ENCODE results near the gene MARCHF11.
A peak's percentile ranks its signal among the peaks of the same experiment; 100 is the strongest.

Gene MARCHF11

DNA sequence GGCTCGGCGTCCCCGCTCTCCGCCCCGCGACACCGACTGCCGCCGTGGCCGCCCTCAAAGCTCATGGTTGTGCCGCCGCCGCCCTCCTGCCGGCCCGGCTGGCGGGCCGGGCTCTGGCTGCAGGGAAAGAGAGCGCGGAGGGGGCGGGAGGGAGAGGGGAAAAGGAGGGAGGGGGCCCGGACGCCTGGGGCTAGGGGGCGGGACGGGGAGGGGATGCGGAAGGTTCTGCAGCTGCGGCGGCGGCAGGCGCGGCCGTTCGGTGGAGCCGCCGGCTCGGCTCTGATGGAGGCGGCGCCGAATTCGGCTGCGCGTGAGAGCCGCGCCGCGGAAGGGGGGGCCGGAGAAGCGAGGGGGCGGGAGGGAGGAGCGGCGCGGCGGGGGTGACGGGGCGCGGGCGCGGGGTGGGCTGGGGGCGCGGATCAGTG is at the start of gene MARCHF11:
TSS of gene MARCHF11 (minus strand) at position 281 of the 425 bp plus-strand sequence. CDS start at position 65, 216 bp downstream.
- no peak for DNase-seq (ENCODE audit: low read depth)

DNA sequence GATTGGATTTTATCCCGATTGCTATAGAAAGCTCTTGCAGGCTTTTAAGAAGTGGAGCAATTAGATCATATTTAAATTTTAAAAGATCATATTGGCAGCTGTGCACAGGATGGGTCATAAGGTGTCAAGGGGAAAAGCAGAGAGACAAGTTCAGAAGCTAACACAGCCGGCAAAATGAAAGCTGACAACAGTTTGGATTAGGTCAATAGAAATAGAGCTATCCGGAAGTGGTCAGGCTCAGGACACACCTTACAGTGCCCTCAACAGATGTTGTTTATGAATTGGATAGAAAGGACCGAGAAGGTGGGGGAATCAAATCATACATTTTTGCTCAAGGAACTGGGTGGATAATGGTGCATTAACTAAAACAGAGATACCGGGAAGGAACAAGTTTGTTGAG is 46.3 kb upstream of the MARCHF11 start:
- DNase-seq (ENCODE audit: low read depth) = no peak

DNA sequence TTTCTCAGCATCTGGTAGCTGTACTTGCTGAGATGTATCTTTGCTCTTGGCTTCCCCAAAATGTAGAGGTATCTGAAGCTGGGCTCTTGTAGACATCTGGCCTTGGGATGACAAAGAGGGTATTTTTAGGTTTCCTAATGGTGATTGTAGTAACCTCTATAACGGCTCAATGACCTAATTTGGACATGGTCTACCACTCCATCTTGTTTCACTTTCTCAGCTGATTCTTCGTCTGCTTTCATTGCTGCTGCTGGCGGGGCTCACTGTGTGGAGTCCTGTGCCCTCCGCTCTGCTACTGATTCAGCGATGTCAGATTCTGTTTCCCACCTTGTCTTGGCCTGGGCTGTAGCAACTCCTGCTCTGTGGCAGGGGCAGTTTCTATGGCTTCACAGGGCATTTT is 12.7 kb upstream of the MARCHF11 start:
- DNase-seq (ENCODE audit: low read depth) = no peak

GRCh38 chr5:16180789-16181082 is 1.1 kb upstream of the MARCHF11 start:
- no peak for DNase-seq (ENCODE audit: low read depth)

GRCh38 chr5:16179936-16180788 is 571 bp upstream of the MARCHF11 start:
- DNase-seq (ENCODE audit: low read depth) = no peak

DNA sequence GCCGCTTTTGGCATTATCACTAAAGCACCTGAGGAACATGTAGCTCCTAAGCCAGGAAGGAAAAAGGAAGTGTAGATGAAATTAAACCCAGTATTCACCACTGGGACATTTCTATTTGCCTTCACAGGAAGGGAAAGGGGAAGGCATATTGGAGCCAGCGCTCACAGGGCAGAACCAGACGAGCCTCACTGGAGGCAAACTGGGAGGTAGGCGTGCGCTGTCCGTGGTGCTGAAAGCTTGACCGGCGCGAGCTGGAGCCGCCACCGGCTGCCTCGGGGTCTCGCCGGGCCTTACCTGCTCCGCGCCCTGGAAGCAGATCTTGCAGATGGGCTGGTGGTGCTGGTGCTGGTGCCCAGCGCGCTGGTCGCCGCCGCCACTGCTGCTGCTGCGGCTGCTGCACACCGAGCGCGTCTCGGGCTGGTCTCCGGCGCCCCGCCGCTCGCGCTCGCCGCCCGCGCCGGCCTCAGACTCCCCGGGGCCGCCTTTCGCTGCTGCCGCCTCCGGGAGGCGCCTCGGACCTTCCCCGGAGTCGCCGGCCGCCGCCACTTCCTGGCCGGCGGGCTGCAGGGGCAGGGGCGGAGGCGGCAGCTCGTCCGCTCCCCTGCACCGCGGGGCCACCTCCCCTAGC is 732 bp downstream of the MARCHF11 start:
- DNase-seq (ENCODE audit: low read depth) = peak; percentile 7

GRCh38 chr5:16169550-16169949 is 10.0 kb downstream of the MARCHF11 start:
- DNase-seq (ENCODE audit: low read depth) = no peak

DNA sequence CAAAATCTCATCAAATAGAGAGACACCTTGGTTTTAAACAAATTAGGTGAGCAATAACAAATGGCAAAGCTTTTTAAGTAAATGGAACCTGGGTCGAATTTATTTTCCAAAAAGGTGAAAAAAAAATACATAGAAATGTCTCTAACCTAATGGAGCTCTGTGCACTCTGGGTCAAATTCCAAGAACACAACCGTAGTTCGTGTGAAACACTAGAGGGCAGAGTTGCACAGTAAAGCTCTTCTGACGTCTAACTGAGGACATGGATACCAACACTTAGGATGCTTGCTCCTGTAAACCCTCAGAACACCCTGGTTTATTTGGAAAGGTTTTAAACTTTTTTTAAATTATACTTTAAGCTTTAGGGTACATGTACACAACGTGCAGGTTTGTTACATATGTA is 18.9 kb downstream of the MARCHF11 start:
- DNase-seq (ENCODE audit: low read depth) = no peak

DNA sequence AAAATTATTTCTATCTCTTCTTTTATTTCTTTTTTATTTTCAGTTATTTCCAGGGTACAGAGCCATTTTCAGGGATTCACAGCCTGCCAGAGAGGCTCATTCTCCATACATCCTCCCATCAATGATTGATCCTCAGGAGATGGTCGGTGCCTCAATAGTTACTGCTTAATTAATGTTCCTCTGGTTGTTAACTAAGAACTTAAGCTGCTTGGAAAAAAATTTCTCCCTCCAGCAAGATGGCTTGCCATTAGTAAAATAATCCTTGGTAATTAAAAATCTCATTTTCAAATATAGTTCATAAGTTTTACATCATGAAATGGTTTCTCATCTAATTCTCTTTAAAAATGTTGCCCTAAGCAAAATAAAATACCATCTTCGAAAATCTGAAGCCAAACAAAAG is 20.0 kb downstream of the MARCHF11 start:
- DNase-seq (ENCODE audit: low read depth) = no peak

- no peak for DNase-seq (ENCODE audit: low read depth)
Observed at GRCh38 chr5:16156152-16156551, 23.4 kb downstream of the MARCHF11 start.

GRCh38 chr5:16152601-16153568 is 26.7 kb downstream of the MARCHF11 start:
- DNase-seq (ENCODE audit: low read depth) = no peak

- no peak for DNase-seq (ENCODE audit: low read depth)
Observed at GRCh38 chr5:16149621-16150020, 30.0 kb downstream of the MARCHF11 start.

DNA sequence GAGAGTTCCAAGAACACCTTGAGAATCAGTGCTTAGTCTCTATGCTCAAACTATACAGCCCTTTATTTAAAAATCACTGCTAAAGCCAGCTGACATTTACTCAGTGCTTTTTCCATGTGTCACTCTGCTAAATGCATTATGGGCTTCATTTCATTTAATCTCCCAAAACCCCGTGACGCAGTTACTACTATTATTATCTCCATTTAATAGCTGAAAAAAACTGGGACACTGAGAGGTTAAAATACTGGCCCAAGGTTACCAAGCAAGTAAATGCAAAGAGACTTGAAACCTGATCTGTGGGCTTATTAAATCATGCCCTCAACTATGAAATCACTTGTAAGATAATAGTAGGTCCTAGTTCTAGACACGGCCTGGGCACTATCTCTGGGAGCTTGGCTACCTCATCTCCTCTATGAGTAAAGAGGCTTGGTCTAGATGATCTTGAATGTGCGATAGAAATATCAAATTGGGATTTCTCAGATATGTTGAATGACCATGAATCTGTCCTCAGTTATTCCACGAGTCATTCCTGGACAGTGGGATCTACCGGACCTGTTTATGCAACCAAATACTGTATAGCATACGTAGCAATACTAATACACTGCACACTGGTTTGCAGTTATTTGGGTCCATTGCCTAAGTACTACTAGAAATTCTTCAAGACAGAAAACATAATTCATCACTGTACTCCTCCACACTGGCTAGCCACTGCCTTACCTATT is 32.3 kb downstream of the MARCHF11 start:
- DNase-seq (ENCODE audit: low read depth) = no peak

DNA sequence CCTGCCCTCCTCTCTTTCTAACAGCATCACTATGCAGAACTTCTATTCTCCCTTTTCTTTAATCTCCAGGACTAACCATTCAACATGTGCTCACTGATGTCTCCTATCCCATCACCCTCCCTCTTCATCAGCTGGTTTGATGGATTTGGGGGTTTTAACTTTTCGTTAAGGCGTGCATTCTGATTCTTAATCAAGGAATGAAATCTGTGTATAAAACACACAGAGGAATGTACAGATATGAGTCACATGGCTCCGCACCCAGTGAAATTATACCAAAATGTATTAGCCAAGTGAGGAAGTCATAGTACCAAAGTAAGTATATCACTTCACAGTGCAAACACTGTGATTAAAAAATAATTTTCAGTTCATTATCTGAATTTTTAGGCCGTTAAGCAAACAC is 35.2 kb downstream of the MARCHF11 start:
- DNase-seq (ENCODE audit: low read depth) = no peak

DNA sequence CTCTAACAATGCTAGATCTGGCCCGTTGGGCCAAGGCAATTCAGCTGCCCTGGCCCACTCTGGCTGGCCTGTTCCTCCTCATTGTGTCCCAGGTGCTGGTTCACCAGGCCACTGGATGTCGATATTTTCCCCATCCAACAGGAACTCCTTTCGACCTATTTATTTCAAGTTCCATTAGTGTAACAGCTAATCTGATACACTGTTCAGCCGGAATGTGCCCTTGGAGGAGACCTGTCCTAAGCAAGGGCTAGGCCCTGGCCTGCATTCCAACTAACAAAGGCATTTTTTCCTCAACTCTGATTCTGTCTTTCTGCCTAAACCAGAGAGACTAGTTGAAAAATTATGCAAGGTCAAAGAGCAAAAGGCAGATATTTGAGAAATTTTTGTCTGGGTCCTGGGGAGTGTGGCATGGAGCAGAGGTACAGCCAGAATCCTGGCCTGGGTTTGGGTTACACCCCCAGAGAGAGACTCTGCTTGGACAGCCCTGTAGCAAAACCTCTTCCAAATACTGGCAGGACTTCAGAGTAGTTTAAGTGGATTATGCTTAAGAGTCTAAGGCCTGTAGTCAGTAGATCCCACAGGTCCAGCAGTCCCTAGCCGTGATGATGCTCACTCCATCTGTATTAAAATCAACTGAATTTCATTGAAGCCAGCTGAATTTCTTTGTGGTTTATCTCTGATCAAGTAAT is 36.1 kb downstream of the MARCHF11 start:
- no peak for DNase-seq (ENCODE audit: low read depth)

DNA sequence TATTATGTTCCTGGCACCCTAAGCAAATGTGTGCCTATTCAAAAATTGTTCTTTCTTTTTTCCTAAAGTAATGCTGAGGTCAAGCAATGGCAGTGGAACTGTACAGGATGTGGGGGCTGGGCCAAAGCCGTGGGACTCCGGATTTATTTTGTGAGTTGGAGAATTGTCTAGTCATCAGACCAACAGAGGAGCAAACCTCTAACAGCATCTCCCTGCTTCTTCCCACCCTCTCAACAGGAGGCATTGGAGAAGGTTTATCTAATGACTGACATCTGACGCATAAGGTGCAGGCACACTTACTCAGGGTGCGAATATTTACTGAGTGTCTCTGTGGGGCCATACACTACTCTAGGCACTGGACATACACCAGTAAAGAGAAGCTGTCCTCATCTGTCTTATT is 38.6 kb downstream of the MARCHF11 start:
- no peak for DNase-seq (ENCODE audit: low read depth)

DNA sequence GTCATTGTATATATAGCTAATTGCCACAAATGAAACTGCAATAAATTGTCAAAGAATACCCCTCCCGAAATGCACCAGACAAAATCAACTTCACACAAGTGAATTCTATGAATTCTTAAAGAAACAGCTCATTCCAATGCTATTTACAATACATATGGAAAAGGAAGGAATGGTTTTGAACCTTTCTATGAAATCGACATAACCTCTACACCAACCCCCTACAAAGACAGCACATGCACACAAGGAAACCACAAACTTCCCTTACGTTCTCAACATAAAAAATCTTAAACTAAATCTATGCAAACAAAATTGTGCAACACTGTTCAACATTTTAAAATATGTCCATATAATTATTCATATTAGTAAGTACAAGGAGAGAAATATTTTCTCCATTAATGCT is 39.2 kb downstream of the MARCHF11 start:
- no peak for DNase-seq (ENCODE audit: low read depth)

- DNase-seq (ENCODE audit: low read depth) = no peak
Observed at GRCh38 chr5:16137177-16137576, 42.4 kb downstream of the MARCHF11 start.

DNA sequence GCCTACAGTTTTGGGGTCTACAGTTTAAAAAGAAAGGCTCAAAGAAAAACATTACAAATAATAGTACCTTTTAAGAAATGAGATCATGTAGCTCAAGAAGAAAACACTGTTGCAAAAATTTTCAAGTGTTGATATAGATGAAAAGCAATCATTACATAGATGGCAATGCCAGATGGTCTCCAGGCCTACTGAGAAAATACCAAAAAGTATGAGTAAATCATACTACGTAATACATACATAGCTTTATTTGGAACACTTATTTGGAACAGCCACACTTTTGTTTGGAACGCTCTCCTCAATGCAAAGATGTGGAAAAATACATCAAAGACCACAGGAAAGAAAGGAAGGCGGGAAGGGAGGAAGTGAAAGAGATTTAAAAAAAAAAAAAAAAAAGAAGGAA is 44.1 kb downstream of the MARCHF11 start:
- no peak for DNase-seq (ENCODE audit: low read depth)

GRCh38 chr5:16135003-16135402 is 44.6 kb downstream of the MARCHF11 start:
- DNase-seq (ENCODE audit: low read depth) = no peak

- DNase-seq (ENCODE audit: low read depth) = no peak
Observed at GRCh38 chr5:16134204-16134603, 45.4 kb downstream of the MARCHF11 start.
